Esophagus muscularis mucosa (tissue), 4 donors: ENCODE measurements around the gene TEKT4. TPM values are rescaled to one million over a fixed set of nuclear protein-coding genes. Genes with fewer than 3 reads are reported as not detected.
"Not testable (repeated sequence)": the region's sequence is repeated elsewhere in the genome, so short reads cannot be mapped to it uniquely, and the experiment has no call there.

Experiments
- DNase-seq: peaks from one replicate; pipeline ENCODE4 v3.0.0-alpha.2; 2017; ENCODE audit errors: extremely low spot score
- H3K27ac ChIP-seq, 4 donors: fragments of 200-600 bp; sonication (generic); replicated peaks in 1 of 4; 1 replicate in 3 of 4; 2 replicates in 1 of 4; pipeline ENCODE4 v1.5.1; 2016 to 2019; ENCODE audit warnings: mild to moderate bottlenecking in 1 of 4
- H3K27me3 ChIP-seq, 4 donors: fragments of 200-600 bp; sonication (generic); one replicate each; pipeline versions ENCODE4 v1.5.1 to v1.6.0; 2016 to 2019
- H3K36me3 ChIP-seq, 4 donors: fragments of 200-600 bp; sonication (generic); one replicate each; pipeline ENCODE4 v1.5.1; 2016 to 2019
- H3K4me1 ChIP-seq, 4 donors: fragments of 200-600 bp; sonication (generic); one replicate each; pipeline ENCODE4 v1.5.1; 2016 to 2019
- H3K4me3 ChIP-seq, 4 donors: fragments of 200-600 bp; sonication (generic); 1 replicate in 2 of 4; 2 replicates in 2 of 4; pipeline ENCODE4 v1.5.1; 2016 to 2019; ENCODE audit warnings: mild to moderate bottlenecking in 4 of 4, moderate library complexity in 1 of 4
- H3K9me3 ChIP-seq, 4 donors: fragments of 200-600 bp; sonication (generic); 1 replicate in 3 of 4; 2 replicates in 1 of 4; pipeline ENCODE4 v1.5.1; 2016 to 2019
- CTCF ChIP-seq, 3 experiments: fragments of 200-600 bp in 2 of 3; fragments of 450-650 bp in 1 of 3; sonication (generic) in 2 of 3; IDR thresholded peaks; one replicate each; pipeline ENCODE4 v1.5.1; 2017 to 2019; ENCODE audit warnings: antibody characterized with exemption in 3 of 3, mild to moderate bottlenecking in 2 of 3, moderate library complexity in 1 of 3
- EP300 ChIP-seq: sonication (generic); formaldehyde crosslinking; IDR thresholded peaks from one replicate; pipeline ENCODE4 v1.6.1; 2017; ENCODE audit warnings: antibody characterized with exemption
- POLR2A ChIP-seq: fragments of 450-650 bp; IDR thresholded peaks from one replicate; pipeline ENCODE4 v1.6.1; 2017; ENCODE audit warnings: antibody characterized with exemption, moderate library complexity, mild to moderate bottlenecking, low read depth
- POLR2AphosphoS5 ChIP-seq, 2 donors: sonication (generic); formaldehyde crosslinking; IDR thresholded peaks; one replicate each; pipeline ENCODE4 v1.6.1; 2017; ENCODE audit warnings: antibody characterized with exemption in 2 of 2
- WGBS: methylation state at CpG from one replicate; pipeline ENCODE4 v1.1.5; 2018; 5-methylcytosine and 5-hydroxymethylcytosine counted together
- intact Hi-C: fragments of 100-400 bp; cut with DNase I; formaldehyde crosslinking; loops from one replicate; pipeline ENCODE4 v1.15.1; 2023
- total RNA-seq, 4 donors: library from RNA; depleted of rRNA; stranded (reverse); fragments of >200 nt; gene quantifications; one replicate each; pipeline versions ENCODE4 v1.1.0 to v1.2.1, GENCODE V29; 2016

The TEKT4 gene
- total RNA-seq, 4 donors from 2014 or later: 0.19 TPM; not detected in 3

- Histone ChIP-seq H3K9me3 (peaks cover 0 to 3% (median 0%) of the 10 kb centered on the region in 4 donors), H3K4me3 (no peak overlapping the region), H3K36me3 (no peaks in the 10 kb centered on the region), H3K27ac (no peak overlapping the region), H3K27me3 (peaks cover 0 to 41% (median 0%) of the 10 kb centered on the region in 4 donors), H3K4me1 (no peaks in the 10 kb centered on the region)
- 99% methylated on average over 10 of the region's 11 CpGs for WGBS
- intact Hi-C loops: no loop called here
- TF ChIP-seq EP300: no peak
- TF ChIP-seq POLR2AphosphoS5 (IDR thresholded peaks at IDR 0.05): no peak
- no peak for TF ChIP-seq CTCF (IDR thresholded peaks at IDR 0.05)
- no peak for TF ChIP-seq POLR2A
- no peak for DNase-seq
Measured at GRCh38 chr2:94879982-94880377, 8.8 kb downstream of the TEKT4 start.

GRCh38 chr2:94880507-94880906, 9.3 kb downstream of the TEKT4 start:
- Histone ChIP-seq H3K27me3 (peaks cover 0 to 36% (median 0%) of the 10 kb centered on the region in 4 donors), H3K4me1 (no peaks in the 10 kb centered on the region), H3K27ac (no peak overlapping the region), H3K4me3 (no peak overlapping the region), H3K36me3 (no peaks in the 10 kb centered on the region), H3K9me3 (peaks cover 0 to 3% (median 0%) of the 10 kb centered on the region in 4 donors)
- no peak for DNase-seq
- WGBS: 80% methylated on average over 4 of the region's 8 CpGs
- intact Hi-C loops: no loop called here
- TF ChIP-seq CTCF (IDR thresholded peaks at IDR 0.05): no peak
- no peak for TF ChIP-seq POLR2AphosphoS5 (IDR thresholded peaks at IDR 0.05)
- no peak for TF ChIP-seq EP300
- TF ChIP-seq POLR2A: no peak

GRCh38 chr2:94881070-94881469, 9.8 kb downstream of the TEKT4 start:
- H3K27me3 ChIP-seq: peaks cover 0 to 31% (median 0%) of the 10 kb centered on the region in 4 donors
- H3K9me3 ChIP-seq: peaks cover 0 to 3% (median 0%) of the 10 kb centered on the region in 4 donors
- H3K4me1 ChIP-seq: no peaks in the 10 kb centered on the region
- H3K36me3 ChIP-seq: no peaks in the 10 kb centered on the region
- no peak overlapping the region for H3K27ac ChIP-seq
- 81% methylated on average over 3 of the region's 6 CpGs for WGBS
- intact Hi-C loops: no loop called here
- no peak overlapping the region for H3K4me3 ChIP-seq
- no peak for DNase-seq
- TF ChIP-seq CTCF (IDR thresholded peaks at IDR 0.05) (no peak), POLR2A (no peak), POLR2AphosphoS5 (IDR thresholded peaks at IDR 0.05) (no peak), EP300 (no peak)

GRCh38 chr2:94890234-94890633, 19.0 kb downstream of the TEKT4 start:
- no peak for DNase-seq
- Histone ChIP-seq H3K27ac (no peak overlapping the region), H3K4me3 (no peak overlapping the region), H3K27me3 (peaks cover 0 to 8% (median 0%) of the 10 kb centered on the region in 4 donors), H3K36me3 (no peaks in the 10 kb centered on the region), H3K4me1 (no peaks in the 10 kb centered on the region), H3K9me3 (no peaks in the 10 kb centered on the region)
- TF ChIP-seq POLR2AphosphoS5 (IDR thresholded peaks at IDR 0.05) (no peak), EP300 (no peak), POLR2A (no peak), CTCF (IDR thresholded peaks at IDR 0.05) (no peak)
- WGBS: 19% methylated on average over 4 of the region's 4 CpGs
- intact Hi-C loops: no loop called here

- DNase-seq, H3K4me3 ChIP-seq, intact Hi-C loops, H3K36me3 ChIP-seq, H3K4me1 ChIP-seq, H3K9me3 ChIP-seq, H3K27ac ChIP-seq: not testable (repeated sequence)
- peaks cover 0 to 22% (median 0%) of the 10 kb centered on the region in 4 donors for H3K27me3 ChIP-seq
- 64% methylated on average over 7 of the region's 7 CpGs for WGBS
Measured at GRCh38 chr2:94895273-94895672, 24.0 kb downstream of the TEKT4 start.

GRCh38 chr2:94906976-94907375, 35.7 kb downstream of the TEKT4 start:
- H3K27ac ChIP-seq, intact Hi-C loops, H3K36me3 ChIP-seq, DNase-seq, H3K4me3 ChIP-seq, H3K4me1 ChIP-seq: not testable (repeated sequence)
- Histone ChIP-seq H3K9me3 (peaks cover 0 to 12% (median 3%) of the 10 kb centered on the region in 4 donors), H3K27me3 (peaks cover 0 to 18% (median 0%) of the 10 kb centered on the region in 4 donors)
- WGBS: 75% methylated on average over 2 of the region's 4 CpGs
